GM12878 (cell line): ENCODE data around the gene BICRAL.

ENCODE experiments used
- CREB1 ChIP-seq: IDR thresholded peaks from 2 replicates; pipeline ENCODE4 v1.6.1; 2012; ENCODE audit warnings: low read depth, mild to moderate bottlenecking, inconsistent platforms
- CTCF ChIP-seq, 3 experiments: IDR thresholded peaks in 2 of 3; conservative IDR thresholded peaks in 1 of 3; 2 replicates each; pipeline ENCODE4 v1.5.1; 2011; ENCODE audit warnings: low read depth in 3 of 3, low read length in 3 of 3, mild to moderate bottlenecking in 3 of 3, control low read depth in 2 of 3, moderate library complexity in 2 of 3, inconsistent platforms in 1 of 3, mixed read lengths in 1 of 3; ENCODE audit not compliant: control insufficient read depth in 2 of 3, insufficient read depth in 1 of 3; ENCODE audit errors: extremely low read depth in 1 of 3
- EP300 ChIP-seq, 2 experiments: fragments of 150-350 bp in 1 of 2; IDR thresholded peaks; 2 replicates each; pipeline ENCODE4 v1.6.1; 2011 to 2012; ENCODE audit warnings: low read depth in 2 of 2, low read length in 2 of 2, borderline replicate concordance in 1 of 2, improper control_type of control experiment in 1 of 2, inconsistent platforms in 1 of 2; ENCODE audit not compliant: control insufficient read depth in 1 of 2
- ESRRA ChIP-seq: IDR thresholded peaks from 2 replicates; pipeline ENCODE4 v1.6.1; 2012; ENCODE audit warnings: mild to moderate bottlenecking, low read length, improper control_type of control experiment
- FOXM1 ChIP-seq: IDR thresholded peaks from 2 replicates; pipeline ENCODE4 v1.6.1; 2012; ENCODE audit warnings: low read depth, mild to moderate bottlenecking, inconsistent platforms, low read length, moderate library complexity
- IKZF1 ChIP-seq: fragments of 450-650 bp; conservative IDR thresholded peaks from 2 replicates; pipeline ENCODE4 v1.6.1; 2017; ENCODE audit warnings: antibody characterized with exemption, mild to moderate bottlenecking
- JUNB ChIP-seq: IDR thresholded peaks from 2 replicates; pipeline ENCODE4 v1.6.1; 2016; ENCODE audit warnings: antibody characterized with exemption, mild to moderate bottlenecking
- MYC ChIP-seq: IDR thresholded peaks from 2 replicates; pipeline ENCODE4 v1.6.1; 2011; ENCODE audit warnings: mild to moderate bottlenecking, low read length, moderate library complexity, inconsistent platforms; ENCODE audit not compliant: insufficient read depth, insufficient replicate concordance, insufficient read length, severe bottlenecking
- NR2C2 ChIP-seq: IDR thresholded peaks from 2 replicates; pipeline ENCODE4 v1.6.1; 2011; ENCODE audit warnings: borderline replicate concordance, low read depth; ENCODE audit not compliant: control insufficient read depth, insufficient read length
- POLR2A ChIP-seq: IDR thresholded peaks from 2 replicates; pipeline ENCODE4 v1.6.1; 2011; ENCODE audit warnings: low read depth, mild to moderate bottlenecking, low read length
- SIN3A ChIP-seq: IDR thresholded peaks from 2 replicates; pipeline ENCODE4 v1.6.1; 2012; ENCODE audit warnings: low read depth, low read length, improper control_type of control experiment
- SMC3 ChIP-seq: IDR thresholded peaks from 2 replicates; pipeline ENCODE4 v1.6.1; 2011; ENCODE audit warnings: low read length, improper control_type of control experiment, borderline replicate concordance
- TCF7 ChIP-seq: IDR thresholded peaks from 2 replicates; pipeline ENCODE4 v1.6.1; 2014; ENCODE audit warnings: antibody characterized with exemption, borderline replicate concordance
- YY1 ChIP-seq: IDR thresholded peaks from 2 replicates; pipeline ENCODE4 v1.6.1; 2011; ENCODE audit warnings: low read depth, mild to moderate bottlenecking, low read length

- TF ChIP-seq CTCF (IDR thresholded peaks at IDR 0.05 in 2 of 3, conservative IDR thresholded peaks at IDR 0.05 in 1 of 3; ENCODE audit: control insufficient read depth in 2 of 3, extremely low read depth in 1 of 3, insufficient read depth in 1 of 3, low read depth in 3 of 3, low read length in 3 of 3): no peak
- no peak for TF ChIP-seq EP300 (IDR thresholded peaks at IDR 0.05; ENCODE audit: borderline replicate concordance in 1 of 2, control insufficient read depth in 1 of 2, low read depth in 2 of 2, low read length in 2 of 2)
- TF ChIP-seq TCF7: no peak
- no peak for TF ChIP-seq SIN3A
- no peak for TF ChIP-seq YY1
- no peak for TF ChIP-seq NR2C2
- no peak for TF ChIP-seq JUNB
- TF ChIP-seq CREB1: no peak
- no peak for TF ChIP-seq IKZF1
- TF ChIP-seq ESRRA: no peak
- TF ChIP-seq SMC3: no peak
- no peak for TF ChIP-seq FOXM1
- no peak for TF ChIP-seq POLR2A
- no peak for TF ChIP-seq MYC
Observed at GRCh38 chr6:42860481-42860880, 78.6 kb downstream of the BICRAL start.
